ENCODE measurements around the gene TPRN. TPM values are rescaled to one million over a fixed set of nuclear protein-coding genes. Genes with fewer than 3 reads are reported as not detected.

Gene TPRN
- total RNA-seq, 1 donor from 2014 or later = 4.6 TPM

- DNase-seq = no peak
These were observed 29.2 kb downstream of the TPRN start for GRCh38 chr9:137171149-137171900.

GRCh38 chr9:137170486-137171148 lies 29.9 kb downstream of the TPRN start:
- DNase-seq = no peak

DNA sequence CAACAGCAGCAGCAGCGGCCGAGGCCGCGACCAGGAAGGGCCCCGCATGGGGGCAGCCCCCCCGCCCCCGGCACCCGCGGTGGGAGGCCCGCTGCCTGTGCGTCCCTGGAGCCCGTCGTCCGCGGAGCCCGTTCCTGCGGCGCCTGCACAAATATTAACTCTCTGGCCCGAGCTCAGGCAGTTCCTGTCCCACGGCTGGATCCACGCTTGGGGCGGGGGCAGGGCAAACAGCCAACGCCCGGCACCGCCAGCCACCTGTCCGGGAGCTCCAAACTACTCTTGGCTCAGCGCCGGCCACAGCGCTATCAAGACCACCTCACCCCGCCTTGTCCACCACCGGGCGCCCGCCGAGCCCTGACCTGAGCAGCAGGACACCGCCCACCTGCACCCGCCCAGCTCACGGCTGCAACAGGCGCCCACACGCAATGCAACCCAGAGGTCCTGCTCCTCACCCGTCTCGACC lies 30.6 kb downstream of the TPRN start, which contains the start of gene LRRC26:
Gene LRRC26, minus strand, starts transcription at position 156 of the 463 bp plus-strand sequence. Its CDS starts 108 bp downstream, at position 48.
- no peak for DNase-seq

- DNase-seq = peak; percentile 56
These were observed 31.4 kb downstream of the TPRN start for GRCh38 chr9:137168904-137169856.

GRCh38 chr9:137168573-137168903 lies 32.0 kb downstream of the TPRN start:
- peak; percentile 9 for DNase-seq

GRCh38 chr9:137167747-137168572 lies 32.6 kb downstream of the TPRN start:
- no peak for DNase-seq

- no peak for DNase-seq
These were observed 33.2 kb downstream of the TPRN start for GRCh38 chr9:137167277-137167746.

DNA sequence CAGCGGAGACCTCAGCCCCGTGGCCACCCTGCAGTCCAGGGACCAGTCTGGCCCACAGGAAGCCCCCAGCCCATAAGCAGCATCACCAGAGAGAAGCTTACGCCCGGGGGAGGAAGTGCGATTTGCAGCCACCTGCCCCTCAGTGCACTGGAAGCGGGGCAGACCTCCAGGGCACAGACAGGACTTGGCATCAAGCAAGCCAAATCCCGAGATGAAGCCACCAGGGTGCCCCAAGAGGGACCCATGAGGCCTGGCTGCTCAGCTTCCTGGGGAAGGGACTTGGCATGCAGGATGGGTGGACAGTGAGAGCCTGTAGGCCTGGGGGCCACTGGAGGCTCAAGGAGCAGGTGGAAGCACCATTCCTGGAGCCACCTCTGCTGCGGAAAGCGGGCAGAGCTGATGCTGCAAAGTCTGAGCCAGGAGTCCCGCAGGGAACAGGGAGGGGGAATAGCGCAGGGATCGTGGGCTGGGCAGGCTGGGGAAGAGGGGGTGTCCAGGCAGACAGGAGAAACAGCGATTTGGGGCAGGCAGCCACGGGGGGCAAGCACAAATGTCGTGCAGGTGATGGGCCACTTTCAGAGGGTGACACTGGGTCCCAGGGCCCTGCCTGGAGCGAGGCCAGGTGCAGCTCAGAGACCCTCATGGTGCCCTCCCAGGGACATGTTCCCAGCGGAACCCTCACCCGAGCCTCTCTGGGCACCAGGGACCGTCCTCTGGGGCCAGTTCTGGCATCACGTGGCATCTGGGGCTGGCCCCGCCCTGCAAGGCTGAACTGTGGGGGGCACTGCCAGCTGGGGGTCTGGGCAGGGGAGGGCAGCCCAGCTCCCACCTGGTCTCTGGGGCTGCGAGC lies 33.9 kb downstream of the TPRN start:
- DNase-seq = no peak

DNA sequence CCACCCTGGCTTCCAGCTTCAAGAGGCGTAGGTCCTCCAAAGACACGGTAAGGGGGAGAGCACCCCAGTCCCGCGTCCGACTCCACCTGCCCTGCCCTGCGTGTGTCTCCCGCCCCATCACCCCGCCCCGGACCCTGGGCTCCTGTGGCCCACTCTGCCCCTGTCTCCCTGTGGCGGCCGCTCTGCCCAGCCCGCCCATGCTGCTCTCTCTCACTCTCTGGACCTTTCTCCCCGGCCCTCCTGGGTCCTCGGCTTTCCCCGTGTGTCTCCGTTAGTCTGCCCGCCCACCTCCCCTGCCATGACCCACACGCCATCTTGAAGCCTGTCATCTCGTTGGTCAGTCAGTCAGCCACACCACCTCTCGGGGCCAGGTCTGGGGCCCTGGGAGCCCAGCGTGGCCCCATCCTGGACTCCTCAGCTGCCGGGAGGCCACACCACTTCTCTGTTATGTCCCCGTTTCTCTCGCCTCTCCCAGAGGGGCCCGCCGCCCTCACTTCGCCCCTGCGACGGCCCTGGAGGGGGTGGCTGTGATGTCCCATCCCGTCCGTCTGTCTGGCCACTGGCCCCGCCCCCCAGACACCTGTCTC lies 35.2 kb downstream of the TPRN start:
- no peak for DNase-seq

GRCh38 chr9:137164370-137165249 lies 35.9 kb downstream of the TPRN start:
- no peak for DNase-seq

DNA sequence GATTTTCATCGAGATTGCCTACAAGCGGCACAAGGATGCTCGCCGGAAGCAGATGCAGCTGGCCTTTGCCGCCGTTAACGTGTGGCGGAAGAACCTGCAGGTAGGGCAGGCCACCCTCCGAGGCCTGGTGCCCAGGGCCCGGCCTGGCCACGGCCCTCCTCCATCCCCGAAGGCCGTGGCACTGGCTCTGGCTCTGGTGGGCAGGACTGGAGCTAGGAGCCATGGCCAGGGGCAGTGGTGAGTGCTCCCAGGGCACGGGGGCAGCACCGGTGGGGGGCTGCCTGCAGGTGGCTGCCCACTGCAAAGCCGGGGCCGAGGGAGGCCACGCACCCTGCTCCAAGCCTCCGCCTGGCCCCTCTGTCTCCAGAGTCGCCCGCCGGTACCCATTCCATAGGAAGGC lies 36.7 kb downstream of the TPRN start:
- no peak for DNase-seq

- DNase-seq = peak; percentile 19
These were observed 37.2 kb downstream of the TPRN start for GRCh38 chr9:137163365-137163715.

- DNase-seq = peak; percentile 26
These were observed 37.8 kb downstream of the TPRN start for GRCh38 chr9:137162505-137163364.

- no peak for DNase-seq
These were observed 38.7 kb downstream of the TPRN start for GRCh38 chr9:137161558-137162486.

DNA sequence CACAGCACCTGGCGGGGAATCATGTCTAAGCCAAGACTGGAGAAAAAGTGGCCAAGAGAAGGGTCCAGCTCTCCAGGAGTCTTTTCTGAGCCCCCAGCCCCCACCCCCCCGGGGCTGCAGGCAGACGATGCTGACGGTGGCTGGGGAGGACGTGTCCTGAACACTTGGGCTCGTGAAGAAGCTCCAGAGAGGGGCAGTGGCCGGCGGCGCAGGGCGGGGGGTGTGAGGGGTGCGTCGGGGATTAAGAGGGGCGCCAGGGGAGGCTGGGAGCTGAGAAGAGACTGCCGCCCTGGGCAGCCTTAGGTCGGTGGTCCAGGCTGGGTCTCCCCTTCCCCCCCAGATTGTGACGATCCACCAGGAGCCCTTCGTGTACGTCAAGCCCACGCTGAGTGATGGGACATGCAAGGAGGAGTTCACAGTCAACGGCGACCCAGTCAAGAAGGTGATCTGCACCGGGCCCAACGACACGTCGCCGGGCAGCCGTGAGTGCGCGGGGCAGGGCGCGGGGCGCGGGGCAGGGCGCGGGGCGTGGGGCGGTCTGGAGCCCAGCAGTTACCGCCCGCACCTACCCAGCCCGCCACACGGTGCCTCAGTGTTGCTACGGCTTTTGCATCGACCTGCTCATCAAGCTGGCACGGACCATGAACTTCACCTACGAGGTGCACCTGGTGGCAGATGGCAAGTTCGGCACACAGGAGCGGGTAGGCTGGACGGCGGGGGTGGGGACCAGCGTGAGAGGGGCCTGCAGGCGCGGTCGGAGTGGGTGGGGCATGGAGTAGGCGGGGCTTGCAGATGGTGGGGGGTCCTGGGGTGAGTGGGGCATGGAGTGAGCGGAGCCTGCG lies 39.6 kb downstream of the TPRN start:
- DNase-seq = no peak

GRCh38 chr9:137160054-137160425 lies 40.5 kb downstream of the TPRN start:
- no peak for DNase-seq

All from dermis blood vessel endothelial cell (primary cell).